HepG2 (cell line): ENCODE results near the gene SLC25A33. TPM values are rescaled to one million over a fixed set of nuclear protein-coding genes. Genes with fewer than 3 reads are reported as not detected.
A peak's percentile ranks its signal among the peaks of the same experiment; 100 is the strongest.

Experiments used
- CSRNP1 ChIP-seq: sonication (generic); formaldehyde crosslinking; IDR thresholded peaks from 2 replicates; pipeline ENCODE4 v1.8.1; 2023; ENCODE audit warnings: mild to moderate bottlenecking, missing genetic modification reagents
- EED ChIP-seq: sonication (generic); formaldehyde crosslinking; IDR thresholded peaks from 2 replicates; pipeline ENCODE4 v1.5.0; 2020; ENCODE audit warnings: mild to moderate bottlenecking, missing genetic modification reagents
- FOXA3 ChIP-seq: IDR thresholded peaks from 2 replicates; pipeline ENCODE4 v1.6.1; 2016; ENCODE audit warnings: missing genetic modification reagents, missing compliant biosample characterization
- GFI1 ChIP-seq: sonication (generic); formaldehyde crosslinking; IDR thresholded peaks from 2 replicates; pipeline ENCODE4 v1.5.0; 2020; ENCODE audit warnings: missing genetic modification reagents, mild to moderate bottlenecking, borderline replicate concordance
- HNF1A ChIP-seq, 2 experiments: sonication (generic) in 1 of 2; formaldehyde crosslinking in 1 of 2; IDR thresholded peaks; 2 replicates each; pipeline versions ENCODE4 v1.4.0 to v1.6.1; 2016 to 2020; ENCODE audit warnings: borderline replicate concordance in 1 of 2, low read depth in 1 of 2, mild to moderate bottlenecking in 1 of 2, missing genetic modification reagents in 1 of 2
- KDM1A ChIP-seq: IDR thresholded peaks from 2 replicates; pipeline ENCODE4 v1.6.1; 2016; ENCODE audit warnings: missing compliant biosample characterization
- MED8 ChIP-seq: sonication (generic); formaldehyde crosslinking; IDR thresholded peaks from 2 replicates; pipeline ENCODE4 v1.8.1; 2023; ENCODE audit warnings: mild to moderate bottlenecking, missing genetic modification reagents; ENCODE audit not compliant: insufficient replicate concordance
- NCOR1 ChIP-seq: fragments of 200-600 bp; sonication (generic); IDR thresholded peaks from 2 replicates; pipeline ENCODE4 v1.7.0; 2017; ENCODE audit warnings: antibody characterized with exemption, low read length, borderline replicate concordance
- PBX2 ChIP-seq: IDR thresholded peaks from 2 replicates; pipeline ENCODE4 v1.6.1; 2016; ENCODE audit warnings: control low read depth
- PHF21A ChIP-seq: sonication (generic); formaldehyde crosslinking; IDR thresholded peaks from 2 replicates; pipeline ENCODE4 v1.5.0; 2020; ENCODE audit warnings: mild to moderate bottlenecking, missing genetic modification reagents
- RFX1 ChIP-seq: fragments of 450-650 bp; IDR thresholded peaks from 2 replicates; pipeline ENCODE4 v1.6.1; 2017
- SMARCC2 ChIP-seq: fragments of 450-650 bp; IDR thresholded peaks from 2 replicates; pipeline ENCODE4 v1.6.1; 2017; ENCODE audit warnings: antibody characterized with exemption, mild to moderate bottlenecking
- SNAPC2 ChIP-seq: sonication (generic); formaldehyde crosslinking; IDR thresholded peaks from 2 replicates; pipeline ENCODE4 v1.8.1; 2022; ENCODE audit warnings: mild to moderate bottlenecking, missing genetic modification reagents
- SNRNP70 ChIP-seq: fragments of 200-400 bp; formaldehyde crosslinking; IDR thresholded peaks from 2 replicates; pipeline ENCODE4 v1.6.1; 2017; ENCODE audit warnings: mild to moderate bottlenecking, low read depth, low read length, moderate library complexity
- ZNF143 ChIP-seq: sonication (generic); formaldehyde crosslinking; IDR thresholded peaks from 2 replicates; pipeline ENCODE4 v1.4.0; 2020; ENCODE audit warnings: missing genetic modification reagents
- ZNF703 ChIP-seq: sonication (generic); formaldehyde crosslinking; IDR thresholded peaks from 2 replicates; pipeline ENCODE4 v1.5.1; 2020; ENCODE audit warnings: missing genetic modification reagents, mild to moderate bottlenecking, moderate library complexity, borderline replicate concordance
- ZNF737 ChIP-seq: sonication (generic); formaldehyde crosslinking; IDR thresholded peaks from 2 replicates; pipeline ENCODE4 v1.5.0; 2020; ENCODE audit warnings: missing genetic modification reagents, mild to moderate bottlenecking, borderline replicate concordance
- polyA plus RNA-seq, 8 experiments: library from polyadenylated mRNA; depleted of rRNA in 3 of 8; stranded (reverse) in 7 of 8; unstranded in 1 of 8; fragments of >200 nt; fragmentation: Illumina TruSeq in 4 of 8; extraction: Trizol in 4 of 8; gene quantifications; 2 replicates each; pipeline versions ENCODE4 v1.2.1 to v1.2.3, GENCODE V29; 2011 to 2016; ENCODE audit warnings: low read depth in 4 of 8, missing spikeins in 1 of 8, mixed read lengths in 1 of 8; ENCODE audit not compliant: insufficient read depth in 1 of 8
- total RNA-seq, 5 experiments: library from RNA; depleted of rRNA; stranded (reverse); fragments of >200 nt; fragmentation: Illumina TruSeq; extraction: Trizol; gene quantifications; 2 replicates each; pipeline ENCODE4 v1.2.3, GENCODE V29; 2016; ENCODE audit warnings: low read depth in 1 of 5

Gene SLC25A33
- total and polyA plus RNA-seq, 2 of the 13 experiments (the other 11 are each of a cell fraction or from before 2014, with no cell fraction given): 15.4 to 50.3 TPM

- TF ChIP-seq CSRNP1 (CRISPR knock-in tag) (peak; percentile 62; the same call in 1 of the 2 replicates), PHF21A (CRISPR knock-in tag) (peak; percentile 95), NCOR1 (peak; percentile 92), PBX2 (CRISPR knock-in tag) (0 out of 2 replicates have a peak, but pooled peaks have one; percentile 20), EED (CRISPR knock-in tag) (no peak), MED8 (peak; percentile 93), SMARCC2 (no peak), ZNF143 (CRISPR knock-in tag) (peak; percentile 56), KDM1A (CRISPR knock-in tag) (peak; percentile 90), GFI1 (CRISPR knock-in tag) (peak; percentile 94), ZNF737 (no peak), SNAPC2 (CRISPR knock-in tag) (peak; percentile 94), FOXA3 (CRISPR knock-in tag) (peak; percentile 97), HNF1A (IDR thresholded peaks at IDR 0.05; ENCODE audit: low read depth) (peak; percentile 83), HNF1A (CRISPR knock-in tag; IDR thresholded peaks at IDR 0.05; ENCODE audit: borderline replicate concordance) (peak; percentile 89), RFX1 (no peak), ZNF703 (CRISPR knock-in tag) (no peak), SNRNP70 (no peak)
Observed at GRCh38 chr1:9553736-9554144, 14.5 kb downstream of the SLC25A33 start (continued).
